COLO829 (cell line): ENCODE data around the gene ZBTB44.
"Not testable (repeated sequence)": the region's sequence is repeated elsewhere in the genome, so short reads cannot be mapped to it uniquely, and the experiment has no call there.

Experiments used
- DNase-seq: peaks from one replicate; pipeline ENCODE4 v3.0.0; 2012; ENCODE audit warnings: low spot score

Gene ZBTB44

GRCh38 chr11:130312046-130312445, 2.7 kb downstream of the ZBTB44 start:
- DNase-seq: no peak

- DNase-seq: no peak
Observed at GRCh38 chr11:130310622-130311021, 4.1 kb downstream of the ZBTB44 start.

DNA sequence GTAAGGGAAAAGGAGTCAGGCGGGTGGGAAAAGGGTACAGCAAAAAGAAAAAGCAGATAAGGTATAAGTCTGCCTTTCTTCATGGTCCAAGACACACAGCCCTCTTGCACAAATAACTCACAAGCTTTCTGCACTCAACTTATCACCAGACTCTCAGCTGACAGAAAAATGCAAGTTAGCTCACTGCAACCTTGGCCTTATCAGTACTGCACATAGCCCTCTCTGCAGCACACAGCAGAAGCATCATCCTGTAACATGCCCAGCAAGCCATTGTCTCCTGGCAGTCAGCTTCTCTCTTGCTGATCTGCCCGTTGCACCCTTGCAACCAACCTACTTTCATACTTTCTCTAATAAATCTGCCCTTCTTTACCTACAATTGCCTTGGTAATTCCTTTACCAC, 5.8 kb downstream of the ZBTB44 start:
- DNase-seq: no peak

DNA sequence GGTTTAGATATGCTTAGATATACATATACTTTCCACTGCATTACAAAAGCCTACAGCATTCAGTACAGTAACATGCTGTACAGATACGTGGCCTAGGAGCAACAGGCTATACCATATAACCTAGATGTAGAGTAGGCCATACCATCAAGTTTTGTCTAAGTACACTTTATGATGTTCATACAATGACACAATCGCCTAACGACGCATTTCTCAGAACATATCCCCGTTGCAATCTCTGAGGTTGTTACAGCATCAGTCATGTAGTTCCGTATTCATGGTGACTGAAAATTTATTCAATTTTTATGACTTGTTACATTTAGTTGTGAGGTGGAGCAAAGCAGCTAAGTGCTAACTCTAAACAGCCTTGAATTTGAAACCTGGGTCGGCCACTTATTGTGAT, 6.7 kb downstream of the ZBTB44 start:
- no peak for DNase-seq

GRCh38 chr11:130304651-130305050, 10.1 kb downstream of the ZBTB44 start:
- DNase-seq: no peak

- DNase-seq: no peak
Observed at GRCh38 chr11:130301002-130301401, 13.7 kb downstream of the ZBTB44 start.

GRCh38 chr11:130300567-130300966, 14.2 kb downstream of the ZBTB44 start:
- no peak for DNase-seq

DNA sequence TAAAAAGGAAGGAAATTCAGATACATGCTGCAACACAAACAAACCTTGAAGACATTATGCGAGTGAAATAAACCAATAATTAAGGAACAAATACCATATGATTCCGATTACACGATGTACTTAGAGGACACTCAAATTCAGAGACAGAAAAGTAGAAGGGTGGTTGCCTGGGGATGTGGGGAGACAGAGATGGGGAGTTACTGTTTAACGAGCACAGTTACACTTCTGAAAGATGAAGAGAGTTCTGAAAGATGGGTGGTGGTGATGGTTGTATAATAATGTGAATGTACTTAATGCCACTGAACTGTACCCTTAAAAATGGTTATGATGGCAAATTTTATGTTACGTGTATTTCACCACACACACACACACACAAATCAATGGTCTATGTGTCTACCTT, 14.7 kb downstream of the ZBTB44 start:
- no peak for DNase-seq

DNA sequence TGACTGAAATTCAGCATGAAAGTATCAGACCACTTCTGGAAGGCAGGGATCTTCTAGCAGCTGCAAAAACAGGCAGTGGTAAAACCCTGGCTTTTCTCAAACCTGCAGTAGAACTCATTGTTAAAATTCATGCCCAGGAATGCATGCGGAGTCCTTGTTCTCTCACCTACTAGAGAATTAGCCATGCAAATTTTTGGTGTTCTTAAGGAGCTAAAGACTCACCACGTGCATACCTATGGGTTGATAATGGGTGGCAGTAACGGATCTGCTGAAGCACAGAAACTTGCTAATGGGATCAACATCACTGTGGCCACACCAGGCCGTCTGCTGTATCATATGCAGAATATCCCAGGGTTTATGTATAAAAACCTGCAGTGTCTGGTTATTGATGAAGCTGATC, 19.1 kb downstream of the ZBTB44 start:
- no peak for DNase-seq

DNA sequence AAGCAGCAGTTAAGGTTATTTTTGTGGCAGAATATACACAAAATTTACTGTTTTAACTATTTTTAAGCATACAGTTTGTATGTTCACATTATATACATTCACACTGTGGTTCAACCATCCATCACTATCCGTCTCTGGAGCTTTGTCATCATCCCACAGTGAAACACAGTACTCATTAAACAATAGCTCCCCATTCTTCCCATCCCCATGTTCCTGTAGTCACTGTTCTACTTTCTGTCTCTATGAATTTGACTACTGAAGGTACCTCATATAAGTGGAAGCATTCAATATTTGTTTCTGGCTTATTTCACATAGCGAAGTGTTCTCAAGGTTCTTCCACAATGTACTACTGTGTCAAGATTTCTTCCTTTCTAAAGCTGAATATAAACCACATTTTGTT, 32.6 kb downstream of the ZBTB44 start:
- DNase-seq: no peak

DNA sequence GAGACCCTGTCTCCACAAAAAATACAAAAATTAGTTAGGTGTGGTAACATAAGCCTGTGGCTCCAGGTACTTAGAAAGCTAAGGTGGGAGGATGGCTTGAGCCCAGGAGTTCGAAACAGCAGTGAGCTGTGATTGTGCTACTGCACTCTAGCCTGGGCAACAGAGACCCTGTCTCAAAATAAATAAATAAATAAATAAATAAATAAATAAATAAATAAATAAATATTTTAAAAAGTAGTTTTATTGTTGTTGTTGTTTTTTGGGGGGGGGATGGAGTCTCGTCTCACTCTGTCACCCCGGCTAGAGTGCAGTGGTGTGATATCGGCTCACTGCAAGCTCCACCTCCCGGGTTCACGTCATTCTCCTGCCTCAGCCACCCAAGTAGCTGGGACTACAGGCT, 33.4 kb downstream of the ZBTB44 start:
- not testable (repeated sequence) for DNase-seq

DNA sequence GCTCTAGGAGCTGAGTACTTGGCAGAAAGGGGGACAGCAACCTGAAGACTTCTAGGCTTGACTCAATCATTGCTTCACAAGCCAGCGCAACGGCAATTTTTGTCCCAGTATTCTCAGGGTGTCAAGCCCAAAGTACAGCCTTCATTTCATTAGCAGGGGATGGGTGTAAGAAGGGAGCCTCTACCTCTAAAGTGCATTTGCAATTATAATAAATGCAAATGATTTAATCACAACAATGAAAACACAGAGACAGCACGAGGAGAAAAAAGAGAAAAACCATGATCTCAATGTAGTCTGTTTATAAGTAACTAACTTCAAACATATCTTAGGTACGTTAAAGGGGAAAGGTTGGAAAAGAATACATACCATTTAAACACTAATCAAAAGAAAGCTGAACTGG, 34.7 kb downstream of the ZBTB44 start:
- no peak for DNase-seq

DNA sequence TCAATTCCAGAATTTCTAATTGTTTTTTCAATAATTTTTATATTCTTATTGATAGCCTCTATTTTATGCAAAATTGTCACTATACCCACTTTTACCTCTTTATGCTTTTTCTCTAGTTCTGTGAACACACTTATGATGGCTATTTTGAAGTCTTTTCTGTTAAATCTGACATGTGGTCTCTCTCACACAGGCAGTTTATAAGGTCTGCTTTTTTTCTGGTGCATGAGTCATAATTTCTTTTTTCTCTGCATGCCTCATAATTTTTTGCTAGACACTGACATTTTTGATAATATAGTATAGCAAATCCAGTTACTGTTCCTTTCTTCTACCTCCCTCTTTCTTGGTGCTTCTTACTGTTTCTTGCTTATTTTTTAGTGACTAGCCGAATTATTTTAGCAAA, 36.0 kb downstream of the ZBTB44 start:
- DNase-seq: no peak

DNA sequence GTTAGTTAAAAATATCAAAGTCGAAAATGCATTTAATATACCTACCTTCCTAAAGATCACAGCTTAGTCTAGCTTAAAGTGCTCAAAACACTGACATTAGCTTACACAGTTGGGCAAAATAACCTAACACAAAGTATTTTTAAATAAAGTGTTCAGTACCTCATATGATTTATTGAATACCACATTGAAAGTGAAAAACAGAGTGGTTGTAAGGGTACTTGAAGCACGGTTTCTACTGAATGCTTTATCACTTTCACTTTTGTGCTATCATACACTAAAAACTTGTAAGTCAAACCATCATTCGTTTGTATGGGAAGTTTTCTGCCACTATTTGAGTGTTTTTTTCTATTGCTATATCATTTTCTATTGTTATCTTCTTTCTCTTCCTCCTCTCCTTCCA, 36.6 kb downstream of the ZBTB44 start:
- DNase-seq: no peak

DNA sequence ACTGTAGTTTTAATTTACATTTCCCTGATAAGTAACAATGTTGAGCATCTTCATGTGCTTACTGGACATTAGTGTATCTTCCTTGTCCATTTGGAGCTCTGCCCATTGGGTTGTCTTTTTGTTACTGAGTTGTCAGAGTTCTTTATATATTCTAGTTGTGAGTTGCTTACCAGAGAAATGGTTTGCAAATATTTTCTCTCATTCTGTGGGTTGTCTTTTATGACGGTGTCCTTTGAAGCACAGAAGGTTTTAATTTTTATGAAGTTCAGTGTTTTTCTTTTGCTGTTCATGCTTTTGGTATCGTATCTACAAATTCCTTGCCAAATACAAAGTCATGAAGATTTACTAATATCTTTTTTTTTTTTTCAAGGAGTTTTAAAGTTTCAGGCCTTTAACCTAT, 42.4 kb downstream of the ZBTB44 start:
- no peak for DNase-seq

DNA sequence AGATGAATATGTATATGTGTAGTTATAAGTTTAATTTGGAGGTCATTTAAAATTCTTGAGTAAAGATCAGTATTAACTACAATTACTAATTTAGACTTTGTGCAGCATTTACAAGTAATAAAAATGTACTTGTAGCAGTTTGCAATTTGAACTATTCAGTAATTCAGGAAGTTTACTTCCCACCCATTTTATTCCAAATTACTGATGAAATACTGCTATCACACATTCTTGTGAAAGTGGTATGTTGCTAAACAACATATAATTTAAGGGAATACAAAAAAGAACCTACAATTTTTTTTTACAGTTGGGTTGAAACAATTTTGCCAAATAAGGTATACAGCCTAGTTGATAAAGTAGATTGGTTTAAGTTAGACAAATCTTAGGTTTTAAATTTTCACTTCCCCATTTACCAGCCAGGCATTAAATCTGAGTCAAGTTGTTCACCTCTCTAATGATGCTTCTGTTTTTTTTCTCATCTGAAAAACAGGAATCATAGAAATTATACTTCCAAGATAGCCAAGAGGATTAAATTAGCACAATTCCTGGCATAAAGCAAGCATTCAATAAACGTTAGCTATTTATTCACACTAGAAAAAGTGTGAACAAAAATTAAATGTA, 45.3 kb downstream of the ZBTB44 start:
- no peak for DNase-seq

GRCh38 chr11:130263351-130263750, 51.4 kb downstream of the ZBTB44 start:
- DNase-seq: no peak

DNA sequence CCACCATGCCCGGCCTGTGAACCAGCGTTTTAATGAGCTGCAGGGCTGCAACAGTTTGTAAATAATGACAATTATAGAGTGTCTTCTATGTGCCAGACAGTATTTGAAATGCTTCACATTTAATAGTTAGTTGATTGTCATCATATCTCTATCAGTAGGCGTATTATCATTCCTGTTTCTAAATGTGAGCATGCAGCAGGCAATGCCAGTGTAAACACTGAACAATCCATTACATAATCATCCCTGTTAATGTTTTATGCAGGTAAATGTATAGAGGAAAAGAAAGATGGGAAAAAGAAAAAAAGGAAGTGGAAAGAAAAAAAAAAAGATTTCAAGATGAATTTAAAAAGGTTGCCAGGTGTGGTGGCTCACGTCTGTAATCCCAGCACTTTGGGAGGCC, 52.3 kb downstream of the ZBTB44 start:
- no peak for DNase-seq

DNA sequence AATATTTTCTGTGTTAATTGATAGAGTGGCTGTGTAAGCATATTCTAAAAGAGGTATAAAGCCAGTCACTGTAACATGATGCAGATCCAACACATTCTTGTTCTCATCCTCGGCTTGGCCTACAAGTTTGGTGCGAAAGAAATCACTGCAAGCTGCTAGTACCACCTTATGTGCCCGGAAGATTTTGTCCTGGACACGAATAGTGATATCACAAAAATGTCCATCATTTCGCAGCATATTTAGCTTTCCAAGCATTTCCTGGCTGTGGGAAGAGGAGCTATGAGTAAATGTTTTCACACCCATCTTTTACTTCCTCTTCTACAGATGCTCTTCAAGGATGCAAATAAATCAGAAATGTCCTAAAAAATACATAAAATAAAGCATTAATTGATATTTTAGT, 53.1 kb downstream of the ZBTB44 start:
- DNase-seq: no peak

DNA sequence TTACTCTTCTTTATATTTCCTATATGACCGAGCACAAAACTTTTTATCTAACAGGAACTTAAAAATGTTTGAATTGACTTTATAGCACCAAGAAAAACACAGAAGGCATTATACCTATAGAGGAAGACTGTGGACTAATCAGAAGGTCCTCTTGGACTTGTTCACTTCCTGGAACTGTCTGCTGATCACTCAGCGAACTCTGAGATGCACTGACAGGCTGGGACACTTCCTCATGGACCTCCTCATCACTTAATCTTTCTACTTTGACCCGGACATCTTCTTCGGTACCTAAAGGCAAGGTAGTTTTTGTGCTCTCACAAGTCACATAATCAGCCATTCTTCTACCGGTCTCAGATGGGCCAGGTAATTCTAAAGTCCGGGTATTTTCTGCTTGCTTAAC, 54.0 kb downstream of the ZBTB44 start:
- no peak for DNase-seq

GRCh38 chr11:130260080-130260627, 54.6 kb downstream of the ZBTB44 start:
- no peak for DNase-seq

- not testable (repeated sequence) for DNase-seq
Observed at GRCh38 chr11:130251763-130252162, 63.0 kb downstream of the ZBTB44 start.

DNA sequence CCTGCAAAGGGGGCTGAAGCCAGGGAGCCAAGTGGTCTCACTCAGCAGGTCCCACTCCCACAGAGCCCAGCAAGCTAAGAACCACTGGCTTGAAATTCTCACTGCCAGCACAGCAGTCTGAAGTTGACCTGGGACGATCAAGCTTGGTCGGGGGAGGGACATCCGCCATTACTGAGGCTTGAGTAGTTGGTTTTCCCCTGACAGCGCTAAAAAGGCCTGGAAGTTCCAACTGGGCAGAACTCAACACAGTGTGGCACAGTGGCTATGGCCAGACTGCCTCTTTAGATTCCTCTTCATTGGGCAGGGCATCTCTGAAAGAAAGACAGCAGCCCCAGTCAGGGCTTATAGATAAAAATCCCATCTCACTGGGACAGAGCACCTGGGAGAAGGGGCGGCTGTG, 64.8 kb downstream of the ZBTB44 start:
- not testable (repeated sequence) for DNase-seq

DNA sequence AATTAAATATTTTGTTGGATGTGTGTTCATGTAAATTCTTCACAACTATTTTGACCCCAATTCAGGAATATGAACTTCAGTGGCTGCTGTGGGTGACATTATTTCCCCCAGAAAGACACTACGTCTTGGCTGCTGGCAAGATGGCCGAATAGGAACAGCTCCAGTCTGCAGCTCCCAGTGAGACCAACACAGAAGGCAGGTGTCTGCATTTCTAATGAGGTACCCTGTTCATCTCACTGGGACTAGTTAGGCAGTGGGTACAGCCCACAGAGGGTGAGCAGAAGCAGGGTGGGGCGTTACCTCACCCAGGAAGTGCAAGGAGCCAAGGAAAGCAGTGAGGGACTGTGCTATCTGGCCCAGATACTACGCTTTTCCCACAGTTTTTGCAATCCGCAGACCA, 65.3 kb downstream of the ZBTB44 start:
- no peak for DNase-seq

GRCh38 chr11:130247319-130247718, 67.4 kb downstream of the ZBTB44 start:
- DNase-seq: no peak
